H1 (cell line): Measurements from ENCODE around the gene KRTAP15-1. TPM values are rescaled to one million over a fixed set of nuclear protein-coding genes. Genes with fewer than 3 reads are reported as not detected.

Source experiments
- ASH2L ChIP-seq: fragments of 200-600, 300-600 bp; sonication (generic); IDR thresholded peaks from one replicate; pipeline ENCODE4 v1.7.1; 2017; ENCODE audit warnings: low read length
- BCL11A ChIP-seq, 2 experiments: IDR thresholded peaks; one replicate each; pipeline ENCODE4 v1.6.1; 2011; ENCODE audit warnings: low read depth in 2 of 2, low read length in 2 of 2, mild to moderate bottlenecking in 2 of 2
- EP300 ChIP-seq, 2 experiments: IDR thresholded peaks; 1 replicate in 1 of 2; 2 replicates in 1 of 2; pipeline ENCODE4 v1.6.1; 2011 to 2012; ENCODE audit warnings: low read depth in 2 of 2, low read length in 2 of 2, mild to moderate bottlenecking in 2 of 2, borderline replicate concordance in 1 of 2, inconsistent platforms in 1 of 2, moderate library complexity in 1 of 2
- SRF ChIP-seq: IDR thresholded peaks from 2 replicates; pipeline ENCODE4 v1.6.1; 2011; ENCODE audit warnings: mild to moderate bottlenecking, low read depth, low read length, moderate library complexity
- TAF1 ChIP-seq: IDR thresholded peaks from 2 replicates; pipeline ENCODE4 v1.6.1; 2011; ENCODE audit warnings: mild to moderate bottlenecking, low read depth, low read length
- polyA plus RNA-seq, 7 experiments: library from polyadenylated mRNA; depleted of rRNA in 3 of 7; stranded (reverse) in 5 of 7; unstranded in 2 of 7; fragments of >200 nt in 5 of 7; fragments of 200-250 nt in 2 of 7; gene quantifications; 1 replicate in 5 of 7; 2 replicates in 1 of 7; 4 replicates in 1 of 7; pipeline versions ENCODE4 v1.2.1 to v1.2.3, GENCODE V29; 2011 to 2013; ENCODE audit warnings: missing spikeins in 2 of 7, mixed read lengths in 2 of 7
- total RNA-seq: library from RNA; stranded (reverse); fragmentation: NEBNext Ultra II Directional; extraction: Animal tissue kit (Norgen Biotek cat#: 25700); gene quantifications from 2 replicates; pipeline ENCODE4 v1.2.1, GENCODE V29; 2021

KRTAP15-1 gene
- total and polyA plus RNA-seq, 2 of the 8 experiments (the other 6 are each of a cell fraction or from before 2014, with no cell fraction given), result not detected

GRCh38 chr21:30395731-30396130, 44.3 kb upstream of the KRTAP15-1 start, which contains the start of gene KRTAP13-1 (continued):
- TF ChIP-seq SRF (no peak), TAF1 (no peak), ASH2L (no peak), BCL11A (IDR thresholded peaks at IDR 0.05; ENCODE audit: low read depth in 2 of 2, low read length in 2 of 2) (no peak), EP300 (IDR thresholded peaks at IDR 0.05; ENCODE audit: borderline replicate concordance in 1 of 2, low read depth in 2 of 2, low read length in 2 of 2) (no peak)
